GM12875 (cell line): ENCODE measurements around the gene NDST1.
"Not testable (repeated sequence)": the region's sequence is repeated elsewhere in the genome, so short reads cannot be mapped to it uniquely, and the experiment has no call there.

Experiments used
- H3K4me3 ChIP-seq: one replicate; pipeline ENCODE4 v1.5.1; 2011; ENCODE audit warnings: low read depth, low read length, control low read depth
- TF ChIP-seq, protein P1 (sequence below): IDR thresholded peaks from 2 replicates; pipeline ENCODE4 v1.5.1; 2011; ENCODE audit warnings: low read depth, mild to moderate bottlenecking, control low read depth, inconsistent platforms, low read length, moderate library complexity, borderline replicate concordance; ENCODE audit not compliant: insufficient read depth

Gene NDST1

DNA sequence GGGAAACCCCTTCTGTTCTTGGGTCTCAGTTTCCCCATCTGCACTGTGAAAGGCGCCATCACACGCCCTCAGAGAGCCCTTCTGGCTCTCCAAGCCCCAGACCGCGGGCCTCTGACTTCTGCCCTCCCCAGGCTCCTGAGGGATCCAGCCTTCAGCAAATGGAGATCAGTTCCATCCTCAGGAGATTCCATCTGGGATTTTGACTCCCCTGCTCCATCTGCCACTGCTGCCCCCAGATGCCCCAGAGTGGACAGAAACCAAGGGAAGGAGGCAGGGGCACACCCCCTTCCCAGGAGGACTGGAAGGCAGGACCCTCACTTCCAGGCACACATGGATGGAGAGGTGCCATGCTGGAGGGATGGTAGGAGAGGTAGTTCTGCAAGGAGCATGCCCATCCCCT is 39.7 kb upstream of the NDST1 start:
- H3K4me3 ChIP-seq = no peak overlapping the region
- TF ChIP-seq, protein P1, sequence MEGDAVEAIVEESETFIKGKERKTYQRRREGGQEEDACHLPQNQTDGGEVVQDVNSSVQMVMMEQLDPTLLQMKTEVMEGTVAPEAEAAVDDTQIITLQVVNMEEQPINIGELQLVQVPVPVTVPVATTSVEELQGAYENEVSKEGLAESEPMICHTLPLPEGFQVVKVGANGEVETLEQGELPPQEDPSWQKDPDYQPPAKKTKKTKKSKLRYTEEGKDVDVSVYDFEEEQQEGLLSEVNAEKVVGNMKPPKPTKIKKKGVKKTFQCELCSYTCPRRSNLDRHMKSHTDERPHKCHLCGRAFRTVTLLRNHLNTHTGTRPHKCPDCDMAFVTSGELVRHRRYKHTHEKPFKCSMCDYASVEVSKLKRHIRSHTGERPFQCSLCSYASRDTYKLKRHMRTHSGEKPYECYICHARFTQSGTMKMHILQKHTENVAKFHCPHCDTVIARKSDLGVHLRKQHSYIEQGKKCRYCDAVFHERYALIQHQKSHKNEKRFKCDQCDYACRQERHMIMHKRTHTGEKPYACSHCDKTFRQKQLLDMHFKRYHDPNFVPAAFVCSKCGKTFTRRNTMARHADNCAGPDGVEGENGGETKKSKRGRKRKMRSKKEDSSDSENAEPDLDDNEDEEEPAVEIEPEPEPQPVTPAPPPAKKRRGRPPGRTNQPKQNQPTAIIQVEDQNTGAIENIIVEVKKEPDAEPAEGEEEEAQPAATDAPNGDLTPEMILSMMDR = no peak

DNA sequence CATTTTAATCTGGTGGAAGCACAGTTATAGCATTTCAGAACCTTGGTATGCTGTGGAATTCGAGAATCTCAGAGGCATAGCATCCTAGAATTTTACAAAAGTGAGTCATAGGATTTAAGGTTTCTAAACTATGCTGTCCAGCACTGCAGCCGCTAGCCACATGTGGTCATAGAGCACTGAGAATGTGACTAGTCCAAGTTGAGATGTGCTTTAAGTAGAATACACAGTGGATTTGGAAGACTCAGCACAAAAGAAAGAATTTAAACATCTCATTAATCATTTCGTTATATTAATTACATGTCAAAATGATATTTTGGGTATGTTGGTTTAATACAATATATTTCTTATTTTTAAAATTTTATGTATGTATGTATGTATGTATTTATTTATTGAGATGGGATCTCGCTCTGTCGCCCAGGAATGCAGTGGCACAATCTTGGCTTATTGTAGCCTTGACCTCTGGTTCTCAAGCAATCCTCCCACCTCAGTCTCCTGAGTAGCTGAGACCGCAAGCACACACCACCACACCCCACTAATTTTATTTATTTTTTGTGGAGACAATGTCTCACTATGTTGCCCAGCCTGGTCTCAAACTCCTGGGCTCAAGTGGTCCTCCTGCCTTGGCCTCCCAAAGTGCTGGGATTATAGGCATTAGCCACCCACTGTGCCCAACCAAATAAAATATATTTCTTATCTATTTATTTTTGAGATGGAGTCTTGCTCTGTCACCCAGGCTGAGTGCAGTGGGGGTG is 38.0 kb upstream of the NDST1 start:
- no peak overlapping the region for H3K4me3 ChIP-seq
- TF ChIP-seq, protein P1 = no peak

DNA sequence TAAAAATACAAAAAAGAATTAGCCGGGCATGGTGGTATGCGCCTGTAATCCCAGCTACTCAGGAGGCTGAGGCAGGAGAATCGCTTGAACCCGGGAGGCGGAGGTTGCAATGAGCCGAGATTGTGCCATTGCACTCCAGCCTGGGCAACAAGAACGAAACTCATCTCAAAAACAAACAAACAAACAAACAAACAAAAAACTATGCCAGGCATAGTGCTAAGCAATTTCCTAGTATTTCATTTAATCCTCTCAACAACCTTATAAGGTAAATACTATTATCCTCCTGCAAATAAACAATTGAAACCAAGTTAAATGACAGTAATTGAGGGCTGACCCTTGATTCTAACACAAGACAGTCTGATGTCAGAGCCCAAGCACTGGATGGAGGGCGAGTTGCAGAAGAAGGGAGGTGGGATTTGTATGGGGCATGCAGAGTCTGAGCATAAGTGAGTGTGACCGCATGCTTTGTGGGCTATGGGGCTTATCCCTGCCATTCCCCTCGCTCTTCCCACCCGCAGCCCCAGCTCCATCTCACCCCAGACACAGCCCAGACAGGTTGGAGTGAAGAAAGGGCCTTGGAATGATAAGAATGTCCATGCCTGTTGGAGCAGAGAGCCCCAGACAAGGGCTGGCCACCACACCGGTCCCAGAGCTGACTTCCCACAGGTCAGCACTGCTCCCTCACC is 34.1 kb upstream of the NDST1 start:
- TF ChIP-seq, protein P1 = no peak

DNA sequence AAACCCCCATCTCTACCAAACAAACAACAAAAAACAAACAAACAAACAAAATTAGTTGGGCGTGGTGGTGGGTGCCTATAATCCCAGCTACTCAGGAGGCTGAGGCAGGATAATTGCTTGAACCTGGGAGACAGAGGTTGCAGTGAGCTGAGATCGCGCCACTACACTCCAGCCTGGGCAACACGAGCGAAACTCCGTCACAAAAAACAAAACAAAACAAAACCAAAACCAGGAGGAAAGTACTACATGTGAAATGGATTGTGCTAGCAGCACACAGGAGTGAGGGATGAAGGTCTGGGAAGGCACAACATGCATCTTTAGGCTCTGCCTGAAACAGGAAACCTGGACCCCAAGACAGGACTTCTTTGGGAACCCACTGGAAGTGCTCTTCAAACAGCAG is 31.4 kb upstream of the NDST1 start:
- H3K4me3 ChIP-seq = not testable (repeated sequence)

More for the DNA sequence above, 34.1 kb upstream of the NDST1 start:
- no peak overlapping the region for H3K4me3 ChIP-seq

DNA sequence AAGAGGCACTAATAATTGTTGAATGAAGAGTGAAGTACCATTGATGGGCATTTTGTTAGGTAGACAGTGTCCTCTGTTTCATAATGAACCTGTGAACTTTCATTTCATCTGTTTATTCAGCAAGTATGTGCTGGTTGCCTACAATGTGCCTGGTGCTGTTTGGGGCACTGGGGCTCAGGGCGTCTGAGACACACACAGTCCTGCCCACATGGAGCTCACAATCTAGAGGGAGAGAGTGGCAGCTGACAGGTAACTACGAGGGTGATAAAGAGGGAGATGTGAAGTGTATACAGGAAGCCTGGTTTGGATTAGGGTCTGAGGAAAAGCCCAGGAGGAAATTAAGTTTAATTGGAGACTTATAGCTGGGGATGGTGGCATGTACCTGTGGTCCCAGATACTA is 28.5 kb upstream of the NDST1 start:
- TF ChIP-seq, protein P1 = no peak
- H3K4me3 ChIP-seq = no peak overlapping the region

DNA sequence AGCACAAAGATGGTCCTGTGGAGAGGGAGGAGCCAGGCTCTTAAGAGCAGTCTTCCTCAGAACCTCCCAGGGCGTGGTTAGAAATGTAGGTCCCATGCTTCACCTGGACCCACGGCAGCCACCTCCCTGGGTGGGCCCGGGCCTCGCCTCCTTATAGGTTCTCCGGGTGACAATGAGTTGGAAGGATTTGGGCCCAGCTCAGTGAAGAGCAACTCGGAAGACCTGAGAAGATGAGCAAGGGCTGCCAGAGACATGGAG is 26.3 kb upstream of the NDST1 start:
- H3K4me3 ChIP-seq = no peak overlapping the region
- TF ChIP-seq, protein P1 = no peak

DNA sequence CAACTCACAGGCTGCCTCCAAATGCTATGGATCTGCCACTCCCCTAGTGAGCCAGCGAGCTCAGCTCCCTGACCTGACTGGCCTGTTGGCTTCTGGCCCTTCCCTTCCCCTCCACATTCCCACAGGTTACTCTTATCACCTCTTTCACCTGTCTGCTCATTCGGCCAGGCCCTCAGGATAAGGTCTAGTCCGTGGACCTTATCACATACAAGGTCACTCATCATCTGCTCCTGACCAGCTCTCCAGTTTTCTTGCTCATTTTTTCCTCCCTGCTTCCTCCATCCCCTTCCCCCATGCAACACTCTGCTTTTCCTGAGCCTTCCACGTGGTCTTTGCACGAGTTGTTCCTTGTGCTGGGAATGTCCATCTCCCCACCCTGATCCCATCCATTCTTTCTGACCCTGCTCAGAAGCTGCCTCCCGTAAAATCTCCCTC is 25.9 kb upstream of the NDST1 start:
- TF ChIP-seq, protein P1 = no peak
- H3K4me3 ChIP-seq = no peak overlapping the region
